ENCODE results near the gene FREM2.

FREM2 gene

GRCh38 chr13:38686577-38687245 is at the start of gene FREM2:
FREM2 (plus strand) TSS chr13:38687077; CDS start chr13:38687345, 268 bp downstream.
- no peak for DNase-seq (ENCODE audit: low read depth in 2 of 2)

GRCh38 chr13:38637576-38637975 is 49.3 kb upstream of the FREM2 start:
- DNase-seq (ENCODE audit: low read depth in 2 of 2) = no peak

GRCh38 chr13:38641164-38641948 is 45.5 kb upstream of the FREM2 start:
- no peak for DNase-seq (ENCODE audit: low read depth in 2 of 2)

GRCh38 chr13:38647312-38647711 is 39.6 kb upstream of the FREM2 start:
- DNase-seq (ENCODE audit: low read depth in 2 of 2) = no peak

- no peak for DNase-seq (ENCODE audit: low read depth in 2 of 2)
Measured at GRCh38 chr13:38648912-38649311, 38.0 kb upstream of the FREM2 start.

GRCh38 chr13:38656699-38657098 is 30.2 kb upstream of the FREM2 start:
- no peak for DNase-seq (ENCODE audit: low read depth in 2 of 2)

- DNase-seq (ENCODE audit: low read depth in 2 of 2) = no peak
Measured at GRCh38 chr13:38657191-38657590, 29.7 kb upstream of the FREM2 start.

- no peak for DNase-seq (ENCODE audit: low read depth in 2 of 2)
Measured at GRCh38 chr13:38658906-38659305, 28.0 kb upstream of the FREM2 start.

GRCh38 chr13:38661010-38661675 is 25.7 kb upstream of the FREM2 start:
- DNase-seq (ENCODE audit: low read depth in 2 of 2) = no peak

GRCh38 chr13:38662362-38662761 is 24.5 kb upstream of the FREM2 start:
- DNase-seq (ENCODE audit: low read depth in 2 of 2) = no peak

GRCh38 chr13:38664906-38665305 is 22.0 kb upstream of the FREM2 start:
- DNase-seq (ENCODE audit: low read depth in 2 of 2) = no peak

- DNase-seq (ENCODE audit: low read depth in 2 of 2) = no peak
Measured at GRCh38 chr13:38667526-38668109, 19.3 kb upstream of the FREM2 start.

GRCh38 chr13:38669234-38669964 is 17.5 kb upstream of the FREM2 start:
- no peak for DNase-seq (ENCODE audit: low read depth in 2 of 2)

GRCh38 chr13:38670627-38671026 is 16.2 kb upstream of the FREM2 start:
- DNase-seq (ENCODE audit: low read depth in 2 of 2) = no peak

- no peak for DNase-seq (ENCODE audit: low read depth in 2 of 2)
Measured at GRCh38 chr13:38671980-38672379, 14.9 kb upstream of the FREM2 start.

GRCh38 chr13:38674208-38674607 is 12.7 kb upstream of the FREM2 start:
- DNase-seq (ENCODE audit: low read depth in 2 of 2) = no peak

- DNase-seq (ENCODE audit: low read depth in 2 of 2) = no peak
Measured at GRCh38 chr13:38680912-38681311, 6.0 kb upstream of the FREM2 start.

GRCh38 chr13:38684714-38685113 is 2.2 kb upstream of the FREM2 start:
- no peak for DNase-seq (ENCODE audit: low read depth in 2 of 2)

GRCh38 chr13:38685431-38685830 is 1.4 kb upstream of the FREM2 start:
- no peak for DNase-seq (ENCODE audit: low read depth in 2 of 2)

GRCh38 chr13:38685974-38686576 is 802 bp upstream of the FREM2 start:
- no peak for DNase-seq (ENCODE audit: low read depth in 2 of 2)
